B cell (primary cell): ENCODE results near the gene PTGDR2. TPM values are rescaled to one million over a fixed set of nuclear protein-coding genes. Genes with fewer than 3 reads are reported as not detected.

Experiments used
- ATAC-seq: fragments of 200-7000 bp; cut with Tn5 transposase; one replicate; pipeline ENCODE4 v1.10.0; 2021; ENCODE audit warnings: low read depth, mild to moderate bottlenecking, moderate number of reproducible peaks, moderate library complexity
- CTCF ChIA-PET: fragments of 350-600 bp; sonication (Branson Sonifier 250); formaldehyde crosslinking; loops from one replicate; lab custom pipeline; 2021; ENCODE audit warnings: antibody characterized with exemption, inconsistent platforms; lab: Charles Lee
- POLR2A ChIA-PET: fragments of 350-600 bp; sonication (Branson Sonifier 250); formaldehyde crosslinking; loops from one replicate; lab custom pipeline; 2021; ENCODE audit warnings: antibody characterized with exemption; lab: Charles Lee
- DNase-seq: peaks from one replicate; pipeline ENCODE4 v3.0.0; 2013
- H2AFZ ChIP-seq: 2 replicates; pipeline ENCODE4 v1.6.1; 2012; ENCODE audit warnings: mild to moderate bottlenecking, low read depth, low read length; ENCODE audit not compliant: insufficient read depth, poor library complexity, severe bottlenecking
- H3K27ac ChIP-seq, 2 donors: 1 replicate in 1 of 2; 2 replicates in 1 of 2; pipeline ENCODE4 v1.5.1; 2012 to 2013; ENCODE audit warnings: low read length in 2 of 2, mild to moderate bottlenecking in 2 of 2, moderate library complexity in 1 of 2
- H3K27me3 ChIP-seq, 4 experiments: fragments of 200-600 bp in 1 of 4; sonication (generic) in 1 of 4; replicated peaks in 1 of 4; 1 replicate in 2 of 4; 2 replicates in 2 of 4; pipeline versions ENCODE4 v1.6.1 to v1.7.0; 2013 to 2016; ENCODE audit warnings: low read length in 3 of 4, mild to moderate bottlenecking in 2 of 4, mixed read lengths in 1 of 4, moderate library complexity in 1 of 4; ENCODE audit not compliant: insufficient read depth in 4 of 4, control insufficient read depth in 3 of 4; ENCODE audit errors: control extremely low read depth in 1 of 4
- H3K36me3 ChIP-seq, 2 experiments: replicated peaks in 1 of 2; 1 replicate in 1 of 2; 2 replicates in 1 of 2; pipeline versions ENCODE4 v1.6.1 to v1.7.1; 2013; ENCODE audit warnings: low read length in 1 of 2; ENCODE audit not compliant: insufficient read depth in 2 of 2, control insufficient read depth in 1 of 2; ENCODE audit errors: control extremely low read depth in 1 of 2, extremely low read depth in 1 of 2
- H3K4me1 ChIP-seq, 2 donors: fragments of 200-600 bp in 1 of 2; sonication (generic) in 1 of 2; 1 replicate in 1 of 2; 2 replicates in 1 of 2; pipeline versions ENCODE4 v1.5.1 to v1.6.1; 2013 to 2017; ENCODE audit warnings: low read length in 2 of 2; ENCODE audit not compliant: control insufficient read depth in 2 of 2, insufficient read depth in 2 of 2
- H3K4me2 ChIP-seq: replicated peaks from 2 replicates; pipeline ENCODE3; 2012; ENCODE audit warnings: mild to moderate bottlenecking, low read depth, low read length; ENCODE audit not compliant: poor library complexity, severe bottlenecking
- H3K4me3 ChIP-seq, 5 experiments: fragments of 200-600 bp in 1 of 5; sonication (generic) in 1 of 5; 1 replicate in 3 of 5; 2 replicates in 2 of 5; pipeline versions ENCODE4 v1.5.1 to v1.7.0; 2011 to 2016; ENCODE audit warnings: low read length in 4 of 5, mild to moderate bottlenecking in 4 of 5, low read depth in 2 of 5, control low read depth in 1 of 5, moderate library complexity in 1 of 5; ENCODE audit not compliant: insufficient read depth in 1 of 5; ENCODE audit errors: control extremely low read depth in 1 of 5, extremely low read depth in 1 of 5
- H3K79me2 ChIP-seq: fragments of 200-600 bp; sonication (generic); one replicate; pipeline ENCODE4 v1.6.0; 2016; ENCODE audit warnings: low read length; ENCODE audit not compliant: control insufficient read depth, insufficient read depth
- H3K9ac ChIP-seq: fragments of 200-600 bp; sonication (generic); 2 replicates; pipeline ENCODE4 v1.6.1; 2017; ENCODE audit warnings: mild to moderate bottlenecking, low read length, moderate library complexity
- H3K9me3 ChIP-seq, 3 donors: one replicate each; pipeline versions ENCODE4 v1.6.1 to v1.7.1; 2013; ENCODE audit warnings: low read length in 2 of 3; ENCODE audit not compliant: control insufficient read depth in 2 of 3, insufficient read depth in 1 of 3; ENCODE audit errors: control extremely low read depth in 1 of 3
- H4K20me1 ChIP-seq: 2 replicates; pipeline ENCODE4 v1.6.0; 2012; ENCODE audit warnings: mild to moderate bottlenecking, low read length; ENCODE audit not compliant: insufficient read depth, control insufficient read depth, poor library complexity, severe bottlenecking
- H3K27ac Mint-ChIP-seq: one replicate; pipeline ENCODE4 v1.8.0; 2021; ENCODE audit warnings: mixed read lengths
- H3K27me3 Mint-ChIP-seq: one replicate; pipeline ENCODE4 v1.8.0; 2021; ENCODE audit warnings: mixed read lengths
- H3K4me1 Mint-ChIP-seq: one replicate; pipeline ENCODE4 v1.8.0; 2021; ENCODE audit warnings: mixed read lengths
- H3K4me3 Mint-ChIP-seq: one replicate; pipeline ENCODE4 v1.8.0; 2021; ENCODE audit warnings: mixed read lengths
- H3K9me3 Mint-ChIP-seq: one replicate; pipeline ENCODE4 v1.8.0; 2022; ENCODE audit warnings: mixed read lengths; ENCODE audit not compliant: insufficient read depth
- CTCF ChIP-seq: fragments of 200-600 bp; IDR thresholded peaks from one replicate; pipeline ENCODE4 v1.8.0; 2022; ENCODE audit warnings: antibody characterized with exemption, mild to moderate bottlenecking
- EZH2 ChIP-seq: IDR thresholded peaks from 2 replicates; pipeline ENCODE4 v1.6.1; 2012; ENCODE audit warnings: borderline replicate concordance, low read depth, mild to moderate bottlenecking, moderate library complexity, low read length; ENCODE audit not compliant: insufficient read depth, poor library complexity, severe bottlenecking
- WGBS: methylation state at CpG from one replicate; pipeline ENCODE4 v1.1.5; 2013; ENCODE audit warnings: missing lambda C conversion rate; ENCODE audit not compliant: insufficient coverage; 5-methylcytosine and 5-hydroxymethylcytosine counted together
- intact Hi-C: fragments of 100-400 bp; cut with micrococcal nuclease; formaldehyde crosslinking; loops from one replicate; pipeline ENCODE4 v1.10.0; 2022
- polyA plus RNA-seq: library from polyadenylated mRNA; depleted of rRNA; stranded (reverse); fragments of >200 nt; gene quantifications from 2 replicates; pipeline ENCODE4 v1.2.3, GENCODE V29; 2012
- total RNA-seq, 2 donors: library from RNA; stranded (reverse); fragments of 120-200 nt in 1 of 2; gene quantifications; 1 replicate in 1 of 2; 2 replicates in 1 of 2; pipeline versions ENCODE4 v1.2.3 to v1.2.4, GENCODE V29; 2013 to 2022

Gene PTGDR2
- total and polyA plus RNA-seq, 2 donors (not counting 1 experiment from before 2014, with no cell fraction given) = 0.03 TPM; not detected in 1

GRCh38 chr11:60849641-60850520, 5.9 kb downstream of the PTGDR2 start:
- DNase-seq (no peak), ATAC-seq (no peak)
- no peaks in the 10 kb centered on the region for H3K27me3 Mint-ChIP-seq
- H3K27ac Mint-ChIP-seq = no peak overlapping the region
- no peaks in the 10 kb centered on the region for H4K20me1 ChIP-seq
- peaks cover 0 to under 1% of the 10 kb centered on the region in 2 donors for H3K4me1 ChIP-seq
- intact Hi-C loops = no loop called here
- H3K9me3 Mint-ChIP-seq = no peaks in the 10 kb centered on the region
- no peak overlapping the region for H3K27ac ChIP-seq
- WGBS = 94% methylated on average over 29 of the region's 29 CpGs
- peaks cover 4% of the 10 kb centered on the region for H3K79me2 ChIP-seq
- no peak for TF ChIP-seq CTCF
- no peak for TF ChIP-seq EZH2
- H3K4me3 ChIP-seq = no peak overlapping the region
- ChIA-PET POLR2A (no interaction called here), CTCF (interaction anchor here (0.9 to 1.0 kb wide), 2 partner anchors 18 to 22 kb away, joined by 3 to 4 read pairs; no protein-coding TSS in a partner anchor)
- H3K4me3 Mint-ChIP-seq = no peak overlapping the region
- H3K27me3 ChIP-seq = no peaks in the 10 kb centered on the region
- peaks cover 6% of the 10 kb centered on the region for H3K4me1 Mint-ChIP-seq
- no peaks in the 10 kb centered on the region for H3K9me3 ChIP-seq
- no peak overlapping the region for H3K9ac ChIP-seq
- peaks cover 0 to 46% of the 10 kb centered on the region in 2 experiments for H3K36me3 ChIP-seq
- H2AFZ ChIP-seq = no peak overlapping the region
- no peak overlapping the region for H3K4me2 ChIP-seq

GRCh38 chr11:60848714-60849151, 7.0 kb downstream of the PTGDR2 start:
- Histone ChIP-seq H3K79me2 (peaks cover 6% of the 10 kb centered on the region), H3K36me3 (peaks cover 0 to 46% of the 10 kb centered on the region in 2 experiments), H3K27me3 (no peaks in the 10 kb centered on the region), H2AFZ (no peak overlapping the region), H3K4me1 (peaks cover 10 to 12% of the 10 kb centered on the region in 2 donors), H3K9ac (no peak overlapping the region), H3K4me3 (no peak overlapping the region), H3K4me2 (no peak overlapping the region), H3K9me3 (no peaks in the 10 kb centered on the region), H3K27ac (no peak overlapping the region), H4K20me1 (no peaks in the 10 kb centered on the region)
- CTCF ChIA-PET = interaction anchor here (0.9 to 1.0 kb wide), 2 partner anchors 17 to 20 kb away, joined by 3 to 4 read pairs; no protein-coding TSS in a partner anchor
- POLR2A ChIA-PET = no interaction called here
- DNase-seq (no peak), ATAC-seq (no peak)
- Mint-ChIP-seq H3K4me3 (no peak overlapping the region), H3K27ac (no peak overlapping the region), H3K9me3 (no peaks in the 10 kb centered on the region), H3K4me1 (peaks cover 18% of the 10 kb centered on the region), H3K27me3 (no peaks in the 10 kb centered on the region)
- WGBS = 89% methylated on average over 10 of the region's 10 CpGs
- intact Hi-C loops = no loop called here
- TF ChIP-seq CTCF (no peak), EZH2 (no peak)
